Femur (tissue), 1 donor: ENCODE data around the gene ABCA8.
A peak's percentile ranks its signal among the peaks of the same experiment; 100 is the strongest.
"Not testable (repeated sequence)": the region's sequence is repeated elsewhere in the genome, so short reads cannot be mapped to it uniquely, and the experiment has no call there.

Experiments used
- DNase-seq: peaks from one replicate; pipeline ENCODE4 v3.0.0-alpha.2; 2017

Gene ABCA8, protein sequence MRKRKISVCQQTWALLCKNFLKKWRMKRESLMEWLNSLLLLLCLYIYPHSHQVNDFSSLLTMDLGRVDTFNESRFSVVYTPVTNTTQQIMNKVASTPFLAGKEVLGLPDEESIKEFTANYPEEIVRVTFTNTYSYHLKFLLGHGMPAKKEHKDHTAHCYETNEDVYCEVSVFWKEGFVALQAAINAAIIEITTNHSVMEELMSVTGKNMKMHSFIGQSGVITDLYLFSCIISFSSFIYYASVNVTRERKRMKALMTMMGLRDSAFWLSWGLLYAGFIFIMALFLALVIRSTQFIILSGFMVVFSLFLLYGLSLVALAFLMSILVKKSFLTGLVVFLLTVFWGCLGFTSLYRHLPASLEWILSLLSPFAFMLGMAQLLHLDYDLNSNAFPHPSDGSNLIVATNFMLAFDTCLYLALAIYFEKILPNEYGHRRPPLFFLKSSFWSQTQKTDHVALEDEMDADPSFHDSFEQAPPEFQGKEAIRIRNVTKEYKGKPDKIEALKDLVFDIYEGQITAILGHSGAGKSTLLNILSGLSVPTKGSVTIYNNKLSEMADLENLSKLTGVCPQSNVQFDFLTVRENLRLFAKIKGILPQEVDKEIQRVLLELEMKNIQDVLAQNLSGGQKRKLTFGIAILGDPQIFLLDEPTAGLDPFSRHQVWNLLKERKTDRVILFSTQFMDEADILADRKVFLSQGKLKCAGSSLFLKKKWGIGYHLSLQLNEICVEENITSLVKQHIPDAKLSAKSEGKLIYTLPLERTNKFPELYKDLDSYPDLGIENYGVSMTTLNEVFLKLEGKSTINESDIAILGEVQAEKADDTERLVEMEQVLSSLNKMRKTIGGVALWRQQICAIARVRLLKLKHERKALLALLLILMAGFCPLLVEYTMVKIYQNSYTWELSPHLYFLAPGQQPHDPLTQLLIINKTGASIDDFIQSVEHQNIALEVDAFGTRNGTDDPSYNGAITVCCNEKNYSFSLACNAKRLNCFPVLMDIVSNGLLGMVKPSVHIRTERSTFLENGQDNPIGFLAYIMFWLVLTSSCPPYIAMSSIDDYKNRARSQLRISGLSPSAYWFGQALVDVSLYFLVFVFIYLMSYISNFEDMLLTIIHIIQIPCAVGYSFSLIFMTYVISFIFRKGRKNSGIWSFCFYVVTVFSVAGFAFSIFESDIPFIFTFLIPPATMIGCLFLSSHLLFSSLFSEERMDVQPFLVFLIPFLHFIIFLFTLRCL (N-terminal part only)

DNA sequence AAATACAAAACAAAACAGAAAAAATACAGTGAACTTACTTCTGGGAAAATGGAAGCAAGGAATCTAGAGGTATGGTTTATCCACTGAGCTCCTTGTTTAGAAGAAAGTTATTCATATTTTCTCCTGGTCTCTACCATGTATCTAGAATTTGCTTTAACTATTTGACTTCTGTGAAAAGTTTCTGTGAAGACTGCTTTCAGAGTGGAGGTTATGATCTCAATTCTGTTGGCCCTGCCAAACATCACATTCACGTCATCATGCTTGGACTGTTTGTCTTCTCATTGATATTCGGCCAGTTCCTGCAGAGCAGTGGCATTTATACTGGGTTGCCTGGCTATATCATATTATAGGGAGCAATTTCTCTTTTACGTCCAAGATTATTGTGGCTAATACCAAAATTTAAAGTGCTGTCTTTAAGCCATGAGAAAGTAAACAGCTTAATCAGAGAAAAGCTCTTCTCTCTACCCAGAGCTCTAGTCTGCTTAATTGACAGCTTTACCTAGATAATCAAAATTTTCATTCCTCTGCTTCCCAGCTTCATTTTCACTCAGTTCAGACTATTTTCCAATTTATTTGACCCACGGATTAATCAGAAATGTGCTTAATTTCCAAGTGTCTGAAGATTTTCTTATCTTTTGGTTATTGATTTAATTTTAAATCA lies at the start of gene ABCA8:
Gene ABCA8, minus strand, starts transcription at position 212 of the 661 bp plus-strand sequence. CDS start 13,358 bp downstream, outside the sequence.
- peak; percentile 65 for DNase-seq

DNA sequence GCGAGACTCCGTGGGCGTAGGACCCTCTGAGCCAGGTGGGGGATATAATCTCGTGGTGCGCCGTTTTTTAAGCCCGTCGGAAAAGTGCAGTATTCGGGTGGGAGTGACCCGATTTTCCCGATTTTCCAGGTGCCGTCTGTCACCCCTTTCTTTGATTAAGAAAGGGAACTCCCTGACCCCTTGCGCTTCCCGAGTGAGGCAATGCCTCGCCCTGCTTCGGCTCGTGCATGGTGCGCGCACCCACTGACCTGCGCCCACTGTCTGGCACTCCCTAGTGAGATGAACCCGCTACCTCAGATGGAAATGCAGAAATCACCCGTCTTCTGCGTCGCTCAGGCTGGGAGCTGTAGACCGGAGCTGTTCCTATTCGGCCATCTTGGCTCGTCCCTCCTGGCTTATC lies 49.6 kb upstream of the ABCA8 start:
- DNase-seq = not testable (repeated sequence)

DNA sequence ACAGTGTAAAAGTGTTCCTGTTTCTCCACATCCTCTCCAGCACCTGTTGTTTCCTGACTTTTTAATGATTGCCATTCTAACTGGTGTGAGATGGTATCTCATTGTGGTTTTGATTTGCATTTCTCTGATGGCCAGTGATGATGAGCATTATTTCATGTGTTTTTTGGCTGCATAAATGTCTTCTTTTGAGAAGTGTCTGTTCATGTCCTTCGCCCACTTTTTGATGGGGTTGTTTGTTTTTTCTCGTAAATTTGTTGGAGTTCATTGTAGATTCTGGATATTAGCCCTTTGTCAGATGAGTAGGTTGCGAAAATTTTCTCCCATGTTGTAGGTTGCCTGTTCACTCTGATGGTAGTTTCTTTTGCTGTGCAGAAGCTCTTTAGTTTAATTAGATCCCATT lies 44.6 kb upstream of the ABCA8 start:
- not testable (repeated sequence) for DNase-seq

DNA sequence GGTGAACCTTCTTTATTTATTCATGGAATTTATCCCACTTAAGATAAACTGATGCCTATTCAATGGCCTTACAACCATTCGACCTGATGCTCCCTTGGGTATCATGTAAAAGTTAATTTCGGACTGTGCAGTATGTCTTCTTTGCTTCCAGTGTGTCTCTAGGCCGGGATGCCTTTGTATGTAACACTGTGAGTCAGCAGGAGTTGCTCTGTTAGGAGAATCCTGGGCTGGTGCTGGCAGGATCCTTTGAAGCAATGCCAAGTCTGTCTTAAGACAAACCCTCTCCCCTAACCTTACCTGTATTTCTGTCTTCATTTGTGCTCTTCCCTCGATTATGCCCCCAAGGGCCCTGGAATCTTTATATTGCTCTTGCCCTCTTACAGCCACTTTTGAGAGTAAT lies 37.9 kb upstream of the ABCA8 start:
- no peak for DNase-seq

DNA sequence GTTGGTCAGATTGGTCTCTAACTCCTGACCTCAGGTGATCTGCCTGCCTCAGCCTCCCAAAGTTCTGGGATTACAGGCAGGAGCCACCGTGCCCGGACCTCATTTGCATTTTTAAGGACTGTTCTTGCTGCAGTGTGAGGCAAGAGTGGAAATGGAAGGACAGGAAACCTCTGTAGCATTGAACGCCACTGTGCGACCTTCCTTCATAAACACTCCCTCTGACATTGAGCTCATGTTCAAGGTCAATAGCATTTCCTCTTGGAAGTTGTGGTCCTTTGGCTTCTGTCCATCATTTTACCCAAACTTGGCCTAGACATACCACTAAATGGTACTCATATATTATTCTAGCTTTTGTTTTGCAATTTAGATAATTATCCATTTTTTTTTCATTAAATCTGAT lies 32.8 kb upstream of the ABCA8 start:
- no peak for DNase-seq

DNA sequence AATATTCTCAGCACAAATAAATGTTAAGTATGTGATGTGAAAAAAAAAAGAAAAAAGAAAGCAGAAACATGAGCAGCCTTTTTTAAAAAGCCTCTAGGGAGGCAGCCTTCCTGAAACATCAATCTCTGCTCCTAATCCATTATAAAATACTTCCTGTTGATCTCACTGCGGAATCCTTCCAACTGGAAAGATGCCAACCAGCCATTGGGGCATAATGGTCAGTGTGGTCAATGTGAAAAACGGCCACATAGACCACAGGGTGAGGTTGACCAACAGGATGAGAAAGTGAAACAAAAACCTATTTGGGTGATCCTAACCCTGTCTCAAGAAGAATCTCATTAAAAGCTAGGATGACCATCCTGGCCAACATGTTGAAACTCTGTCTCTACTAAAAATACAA lies 26.1 kb upstream of the ABCA8 start:
- peak; percentile 61 for DNase-seq

DNA sequence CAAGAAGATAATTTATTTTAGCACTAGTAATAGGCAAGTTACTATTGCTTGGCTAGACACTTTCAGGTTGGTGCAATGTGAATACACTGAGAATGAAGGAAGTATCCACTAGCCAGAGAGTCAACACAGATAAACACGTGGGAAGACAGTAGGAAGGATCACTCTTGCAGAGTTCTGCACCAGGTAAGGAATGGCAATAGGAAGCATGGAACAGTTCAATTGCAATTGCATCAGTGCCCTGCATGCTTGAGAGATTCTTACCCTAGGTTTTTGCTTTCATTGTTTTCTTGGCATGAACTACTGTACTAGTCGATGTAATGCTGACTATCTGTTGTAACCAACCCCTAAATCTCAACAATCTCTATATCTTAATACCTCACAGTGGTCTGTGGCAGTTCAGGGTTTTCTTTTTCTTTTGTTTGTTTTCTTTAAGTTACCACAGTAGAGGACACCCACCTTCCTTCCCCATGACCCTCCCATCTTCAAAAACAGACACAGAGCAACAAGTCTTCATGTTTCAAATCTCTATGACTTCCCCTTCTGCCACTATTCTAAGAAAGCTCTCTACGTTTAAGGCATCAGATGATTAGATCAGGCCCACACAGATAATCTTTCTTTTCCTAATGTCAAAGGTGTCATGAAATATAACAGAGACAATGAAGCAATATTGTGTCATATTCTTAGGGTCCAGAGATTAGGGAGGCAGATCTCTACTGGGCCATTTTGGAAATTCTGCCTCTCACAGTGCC lies 18.1 kb upstream of the ABCA8 start:
- no peak for DNase-seq

DNA sequence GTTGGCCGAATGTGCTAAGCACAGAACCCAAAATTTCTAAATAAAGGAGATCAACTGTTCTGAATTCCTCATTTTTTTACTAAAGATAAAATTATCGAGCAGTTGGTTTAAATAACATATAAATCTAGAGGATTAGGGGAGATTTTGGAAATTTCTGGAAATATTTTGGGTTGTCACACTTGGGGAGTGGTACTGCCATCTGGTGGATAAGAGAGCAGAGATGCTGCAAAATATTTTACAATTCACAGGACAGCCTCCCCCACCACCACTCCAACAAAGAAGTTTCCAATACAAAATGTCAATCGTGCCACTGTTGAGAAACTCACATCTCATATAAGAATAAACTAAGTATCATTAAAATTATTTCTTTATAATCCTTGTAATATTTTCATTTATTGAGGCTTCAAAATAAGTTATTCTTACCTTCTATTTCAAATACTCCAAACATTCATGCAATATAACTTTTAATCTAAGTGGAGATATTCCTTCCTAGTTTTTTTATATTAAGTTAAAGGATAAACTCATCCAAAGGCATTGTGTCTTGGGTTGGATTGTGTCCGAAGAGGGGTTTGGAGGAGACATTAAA lies 17.0 kb upstream of the ABCA8 start:
- DNase-seq = no peak

DNA sequence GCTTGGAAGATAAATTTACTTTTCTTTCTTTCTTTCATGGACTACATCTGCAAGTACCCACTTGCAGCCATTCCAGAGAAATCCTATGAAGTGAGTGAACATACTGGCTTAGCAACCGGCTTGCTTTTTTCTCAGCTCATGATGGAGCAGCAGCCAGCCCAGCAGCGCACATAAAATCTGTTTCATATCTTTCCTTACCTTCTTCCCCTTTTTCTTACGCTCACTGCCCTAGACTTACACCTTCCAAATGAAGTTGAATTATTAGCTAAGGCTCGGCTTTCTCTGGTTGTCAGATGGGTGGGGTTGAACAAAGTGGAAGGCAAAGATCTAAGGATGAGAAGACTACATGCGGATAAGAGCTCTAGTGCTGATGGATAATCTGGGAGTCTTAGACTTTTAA lies 13.9 kb upstream of the ABCA8 start:
- DNase-seq = no peak

DNA sequence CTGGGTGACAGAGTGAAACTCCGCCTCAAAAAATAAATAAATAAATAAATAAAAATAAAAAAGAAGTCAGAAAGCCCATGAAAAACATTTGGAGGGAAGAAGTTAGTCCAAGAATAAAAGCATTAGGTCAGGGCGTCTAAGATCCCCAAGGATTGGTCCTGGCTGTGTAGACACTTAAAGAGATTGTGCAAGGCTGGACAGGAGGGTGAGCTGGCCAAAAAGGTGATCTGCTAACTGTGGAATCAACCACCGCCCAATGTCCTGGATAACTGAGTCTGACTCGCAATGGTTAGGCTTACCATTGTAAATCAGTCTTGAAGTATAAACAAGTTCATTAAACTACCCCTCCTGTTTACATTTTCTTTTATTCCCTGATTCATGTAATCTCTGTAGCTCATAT lies 8.8 kb upstream of the ABCA8 start:
- no peak for DNase-seq

DNA sequence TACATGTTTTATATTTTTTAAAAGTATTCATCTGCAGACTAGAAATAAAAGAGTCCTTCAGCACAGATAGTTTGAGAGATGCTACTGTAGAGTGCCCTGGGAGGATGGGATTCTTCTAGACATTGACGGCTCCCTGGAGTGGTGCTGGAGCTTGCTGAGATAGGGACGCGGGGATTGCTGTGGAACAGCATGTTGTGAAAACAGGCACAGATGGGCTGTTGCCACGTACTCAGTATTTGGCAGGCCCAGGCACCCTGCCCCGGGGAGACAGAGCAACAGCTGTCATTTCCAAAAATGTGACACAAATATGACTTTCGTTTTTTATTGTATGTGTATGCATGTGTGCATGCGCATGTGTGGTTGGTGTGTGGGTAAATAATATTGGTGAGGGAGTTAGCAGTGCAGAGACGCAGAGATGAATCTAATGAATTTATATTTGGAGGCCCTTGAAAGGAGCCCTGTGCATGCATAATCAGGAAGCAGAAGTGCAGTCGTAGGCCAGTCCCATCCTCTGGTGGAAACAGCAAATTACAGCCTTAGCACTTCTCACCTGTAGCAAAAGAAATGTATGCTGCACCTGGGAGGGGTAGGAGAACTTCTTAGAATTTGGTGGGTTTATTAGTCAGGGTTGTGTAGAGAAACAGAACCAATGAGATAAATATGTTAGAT lies 6.2 kb upstream of the ABCA8 start:
- peak; percentile 38 for DNase-seq

DNA sequence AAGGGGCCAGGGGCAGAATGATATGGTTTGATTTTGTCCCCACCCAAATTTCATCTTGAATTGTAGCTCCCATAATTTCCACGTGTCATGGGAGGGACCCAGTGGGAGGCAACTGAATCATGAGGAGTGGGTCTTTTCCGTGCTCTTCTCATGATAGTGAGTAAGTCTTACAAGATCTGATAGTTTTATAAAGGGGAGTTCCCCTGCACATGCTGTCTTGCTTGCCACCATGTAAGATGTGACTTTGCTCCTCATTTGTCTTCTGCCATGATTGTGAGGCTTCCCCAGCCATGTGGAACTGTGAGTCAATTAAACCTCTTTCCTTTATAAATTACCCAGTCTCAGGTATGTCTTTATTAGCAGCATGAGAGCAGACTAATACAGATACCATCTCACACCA lies 3.9 kb upstream of the ABCA8 start:
- DNase-seq = not testable (repeated sequence)

DNA sequence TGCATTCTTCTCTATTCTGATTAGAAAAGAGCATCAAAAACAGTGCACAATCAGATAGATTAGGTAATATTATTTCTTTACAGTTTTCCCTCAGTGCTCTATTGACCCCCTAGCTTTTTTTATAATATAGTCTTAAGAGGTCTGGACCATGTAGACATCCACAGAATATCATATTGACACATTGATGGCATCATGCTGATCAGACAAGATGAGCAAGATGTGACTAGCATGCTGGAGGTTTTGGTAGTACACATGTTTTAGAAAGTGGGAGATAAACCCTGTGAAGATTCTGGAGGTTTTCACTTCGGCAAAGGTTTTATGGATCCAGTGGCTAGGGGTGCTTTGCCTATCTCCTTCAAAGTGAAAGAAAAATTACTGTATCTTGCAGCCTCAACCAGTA lies 2.8 kb upstream of the ABCA8 start:
- DNase-seq = no peak

DNA sequence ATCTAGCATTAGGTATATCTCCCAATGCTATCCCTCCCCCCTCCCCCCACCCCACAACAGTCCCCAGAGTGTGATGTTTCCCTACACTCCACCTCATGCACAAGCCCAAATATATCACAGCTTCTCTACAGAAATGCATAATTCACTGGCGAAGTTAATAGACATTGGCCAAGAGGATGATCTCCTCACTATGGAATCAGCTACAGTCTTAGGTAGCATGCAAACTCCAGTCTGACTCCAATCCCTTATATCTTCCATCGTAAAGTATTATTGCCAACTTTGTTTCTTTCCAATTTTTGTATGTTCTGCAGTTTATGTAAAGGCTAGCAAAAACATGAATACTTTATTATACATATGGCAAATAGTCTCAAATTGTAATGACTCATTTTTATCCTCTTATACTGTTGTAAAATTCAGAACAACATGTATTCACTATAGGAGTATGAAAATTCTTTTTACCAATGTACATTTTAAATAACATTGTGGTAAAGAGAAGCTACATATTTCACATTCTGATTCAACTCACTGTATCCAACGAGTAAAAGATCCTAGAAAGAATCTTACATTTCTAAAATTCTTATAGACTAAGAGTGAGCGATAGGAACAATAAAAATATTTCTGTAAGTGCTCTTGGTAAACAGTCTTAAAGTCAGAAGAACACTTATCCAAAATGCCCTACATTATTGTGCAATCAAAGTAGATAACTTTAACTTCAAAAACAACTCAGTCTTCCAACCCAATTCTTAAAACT lies 871 bp downstream of the ABCA8 start:
- no peak for DNase-seq

DNA sequence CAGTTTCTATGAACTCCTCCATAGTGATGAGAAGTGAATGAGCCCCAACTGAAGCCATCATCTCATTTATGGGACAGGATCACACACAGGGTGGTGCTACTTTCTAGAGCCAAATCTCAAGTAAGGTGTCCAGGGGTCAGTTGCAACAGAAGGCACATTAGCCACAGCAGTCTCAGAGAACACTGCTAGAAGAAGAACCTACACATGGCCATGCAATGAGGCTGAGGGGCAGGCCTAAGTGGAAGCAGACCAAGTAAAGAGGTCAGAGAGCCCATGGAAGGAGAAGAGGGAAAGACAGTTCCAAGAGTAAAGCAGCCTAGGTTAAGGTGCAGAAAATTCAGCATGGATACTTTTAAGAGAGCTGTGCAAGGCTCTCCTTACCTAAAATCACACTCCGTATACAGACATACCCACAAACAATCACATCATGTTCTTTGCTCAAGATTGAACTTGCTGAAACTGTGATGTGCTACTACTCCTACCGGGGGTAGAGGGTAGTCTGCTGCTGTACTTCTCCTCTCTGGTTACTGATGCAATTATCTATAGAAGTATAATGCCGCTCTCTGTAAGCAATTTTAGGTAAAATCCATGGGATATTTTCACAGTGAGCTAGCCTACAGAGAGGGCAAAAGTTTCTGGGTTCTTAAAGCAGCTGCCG lies 1.7 kb downstream of the ABCA8 start:
- no peak for DNase-seq

DNA sequence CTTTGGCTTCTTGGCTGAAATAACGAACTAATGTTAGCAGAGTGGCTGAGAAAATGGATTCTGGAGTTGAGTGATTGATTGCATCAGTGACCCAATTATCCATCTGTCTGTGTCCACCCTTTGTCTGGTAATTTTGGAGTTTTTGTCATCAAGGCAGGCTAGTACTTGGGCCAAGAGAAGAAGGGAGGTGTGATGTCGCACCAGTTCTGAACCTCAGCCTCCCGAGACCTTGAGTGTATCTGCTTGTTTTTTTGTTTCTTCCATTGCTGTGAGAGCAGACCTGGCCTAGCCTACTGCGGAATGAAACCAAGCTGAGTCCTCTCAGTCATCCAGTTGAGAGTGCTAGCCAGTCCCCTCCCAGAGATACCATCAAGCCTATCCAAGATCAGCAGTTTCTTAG lies 4.5 kb downstream of the ABCA8 start:
- DNase-seq = no peak

DNA sequence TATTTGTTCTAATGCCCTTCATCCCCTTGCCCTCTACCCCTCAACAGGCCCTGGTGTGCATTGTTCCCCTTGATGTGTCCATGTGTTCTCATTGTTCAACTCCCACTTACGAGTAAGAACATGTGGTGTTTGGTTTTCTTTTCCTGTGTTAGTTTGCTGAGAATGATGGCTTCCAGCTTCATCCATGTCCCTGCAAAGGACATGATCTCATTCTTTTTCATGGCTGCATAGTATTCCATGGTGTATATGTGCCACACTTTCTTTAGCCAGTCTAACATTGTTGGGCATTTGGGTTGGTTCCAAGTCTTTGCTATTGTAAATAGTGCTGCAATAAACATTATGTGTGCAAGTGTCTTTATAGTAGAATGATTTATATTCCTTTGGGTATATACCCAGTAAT lies 7.3 kb downstream of the ABCA8 start:
- not testable (repeated sequence) for DNase-seq

DNA sequence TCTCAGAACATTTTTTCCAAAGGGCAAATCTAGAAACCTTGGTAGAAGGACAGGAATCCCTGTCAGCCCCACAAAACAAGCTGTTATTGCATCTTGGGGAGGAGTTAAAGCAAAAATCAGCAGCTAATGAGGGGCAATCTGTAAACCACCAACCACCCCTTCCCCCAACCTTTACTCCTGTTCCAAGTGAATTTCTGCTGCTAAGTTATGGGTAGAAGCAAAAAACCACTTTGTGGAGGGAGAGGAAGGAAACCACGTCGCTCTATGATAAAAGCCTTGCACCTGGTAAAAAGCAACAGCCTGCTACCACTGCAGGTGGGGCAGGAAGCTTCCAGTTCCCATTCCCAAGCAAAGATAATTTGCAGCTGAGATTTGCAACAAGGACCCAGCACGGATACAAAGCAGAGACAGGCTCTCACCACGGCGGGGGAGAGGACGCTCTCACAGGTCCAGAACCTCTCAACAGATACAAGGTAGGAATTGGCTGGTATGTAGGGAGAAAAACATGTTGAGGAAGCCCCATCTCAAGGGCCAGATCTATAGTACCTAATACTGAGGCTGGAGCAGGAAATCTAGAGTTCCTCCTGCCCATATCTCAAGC lies 10.7 kb downstream of the ABCA8 start:
- DNase-seq = no peak

DNA sequence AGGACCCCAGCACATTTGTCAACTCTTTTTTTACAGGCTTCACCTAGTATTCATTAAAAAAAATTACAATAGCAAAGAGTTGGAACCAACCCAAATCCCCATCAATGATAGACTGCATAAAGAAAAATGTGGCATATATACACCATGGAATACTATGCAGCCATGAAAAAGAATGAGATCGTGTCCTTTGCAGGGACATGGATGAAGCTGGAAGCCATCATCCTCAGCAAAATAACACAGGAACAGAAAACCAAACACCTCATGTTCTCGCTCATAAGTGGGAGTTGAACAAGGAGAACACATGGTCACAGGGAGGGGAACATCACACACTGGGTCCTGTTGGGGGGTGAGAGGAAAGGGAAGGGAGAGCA lies 11.4 kb downstream of the ABCA8 start:
- not testable (repeated sequence) for DNase-seq
